Measurements from ENCODE around the gene CCDC121.

DNA sequence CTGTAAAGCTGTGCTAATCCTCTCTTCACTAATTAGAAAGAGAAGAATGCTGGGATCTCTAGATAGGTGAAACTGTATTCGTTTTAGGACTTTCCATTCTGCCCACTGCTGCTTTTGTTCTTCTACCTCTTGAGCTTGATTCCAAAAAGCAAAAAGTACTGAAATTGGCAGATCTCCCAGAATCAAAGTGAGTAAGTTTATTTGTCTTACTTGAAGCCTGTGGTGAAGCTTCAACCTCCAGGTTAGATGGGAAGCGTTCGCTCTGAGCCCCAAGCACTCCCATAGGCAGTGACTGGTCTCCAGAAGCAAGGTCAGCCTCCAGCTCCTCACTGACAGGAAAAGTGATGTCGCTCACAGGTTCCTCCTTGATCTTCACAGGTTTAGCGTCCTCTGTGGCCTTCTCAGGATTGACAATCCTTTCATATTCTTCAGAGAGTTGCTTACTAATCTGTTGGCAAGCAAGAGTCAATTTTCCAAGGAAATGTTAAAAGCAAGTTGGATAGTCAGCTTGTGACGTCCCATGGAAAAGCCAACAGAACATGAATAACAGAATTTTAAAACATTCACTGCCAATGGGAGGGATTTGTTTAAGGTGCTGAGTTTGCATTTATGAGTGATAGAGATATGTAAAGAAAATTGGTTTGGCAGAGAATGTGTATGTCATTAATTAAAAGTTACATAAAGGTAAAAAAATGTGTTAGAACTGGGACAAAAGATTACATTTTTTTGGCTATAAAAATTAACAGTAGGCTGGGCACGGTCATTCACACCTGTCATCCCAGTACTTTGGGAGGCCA is 26.5 kb upstream of the CCDC121 start:
- no peak for TF ChIP-seq TCF7 (IDR thresholded peaks at IDR 0.05; ENCODE audit: borderline replicate concordance)
- no peak for TF ChIP-seq HDAC6 (IDR thresholded peaks at IDR 0.05; ENCODE audit: low read depth, low read length)
- no peak for TF ChIP-seq ZNF239 (CRISPR knock-in tag; IDR thresholded peaks at IDR 0.05)
- no peak for TF ChIP-seq MEIS2 (IDR thresholded peaks at IDR 0.05; ENCODE audit: partially characterized antibody)
- TF ChIP-seq KLF13 (tag; IDR thresholded peaks at IDR 0.05; ENCODE audit: borderline replicate concordance, low read depth) = no peak
- TF ChIP-seq, protein P1, sequence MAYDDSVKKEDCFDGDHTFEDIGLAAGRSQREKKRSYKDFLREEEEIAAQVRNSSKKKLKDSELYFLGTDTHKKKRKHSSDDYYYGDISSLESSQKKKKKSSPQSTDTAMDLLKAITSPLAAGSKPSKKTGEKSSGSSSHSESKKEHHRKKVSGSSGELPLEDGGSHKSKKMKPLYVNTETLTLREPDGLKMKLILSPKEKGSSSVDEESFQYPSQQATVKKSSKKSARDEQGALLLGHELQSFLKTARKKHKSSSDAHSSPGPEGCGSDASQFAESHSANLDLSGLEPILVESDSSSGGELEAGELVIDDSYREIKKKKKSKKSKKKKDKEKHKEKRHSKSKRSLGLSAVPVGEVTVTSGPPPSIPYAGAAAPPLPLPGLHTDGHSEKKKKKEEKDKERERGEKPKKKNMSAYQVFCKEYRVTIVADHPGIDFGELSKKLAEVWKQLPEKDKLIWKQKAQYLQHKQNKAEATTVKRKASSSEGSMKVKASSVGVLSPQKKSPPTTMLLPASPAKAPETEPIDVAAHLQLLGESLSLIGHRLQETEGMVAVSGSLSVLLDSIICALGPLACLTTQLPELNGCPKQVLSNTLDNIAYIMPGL (CRISPR knock-in tag; IDR thresholded peaks at IDR 0.05) = no peak
- TF ChIP-seq ZBTB7A (IDR thresholded peaks at IDR 0.05; ENCODE audit: borderline replicate concordance, control insufficient read depth, low read depth, low read length) = no peak
- TF ChIP-seq ZNF780A (CRISPR knock-in tag; IDR thresholded peaks at IDR 0.05) = no peak
- no peak for TF ChIP-seq CHD2 (IDR thresholded peaks at IDR 0.05; ENCODE audit: low read depth, low read length)

Data from K562 (cell line).